ENCODE results near the gene SLC9A1. TPM values are rescaled to one million over a fixed set of nuclear protein-coding genes. Genes with fewer than 3 reads are reported as not detected.
A peak's percentile ranks its signal among the peaks of the same experiment; 100 is the strongest.

The SLC9A1 gene
- polyA plus RNA-seq, 1 of the 3 experiments (the other 2 are of a cell fraction): 11.4 TPM

DNA sequence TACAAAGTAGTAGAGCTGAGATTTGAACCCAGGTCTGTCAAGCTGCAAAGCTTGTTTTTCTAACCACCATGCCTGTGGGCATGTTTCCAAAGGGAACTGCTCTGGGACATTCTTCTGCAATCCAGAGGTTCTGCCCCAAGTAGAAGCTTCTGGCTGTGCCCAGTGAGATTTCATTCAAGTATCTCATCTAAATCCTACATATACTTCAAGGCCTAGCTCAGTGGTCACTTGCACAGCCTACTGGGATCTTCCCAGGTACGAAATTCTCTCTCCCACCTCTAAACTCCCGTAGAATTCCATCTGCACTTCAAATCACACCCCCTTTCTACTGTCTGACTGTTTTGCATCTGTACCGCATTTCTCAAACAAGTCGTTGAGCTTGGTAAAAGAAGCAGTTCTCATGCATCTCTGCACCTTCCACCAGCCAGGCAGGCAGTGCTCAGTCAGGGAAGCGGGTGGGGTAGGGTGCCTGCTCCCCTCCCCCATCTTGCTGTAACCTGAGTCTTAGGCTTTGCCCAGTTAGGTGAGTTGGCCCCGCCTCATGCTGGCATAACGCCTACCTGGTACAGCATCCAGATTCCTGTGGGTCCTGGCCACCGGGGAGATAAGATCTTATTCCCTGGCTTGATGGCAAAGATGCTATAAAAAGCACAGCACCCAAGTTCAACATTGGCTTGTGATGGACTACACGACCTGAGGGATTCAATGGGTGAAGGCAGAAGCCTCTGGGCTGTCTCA lies 13.5 kb downstream of the SLC9A1 start:
- POLR2A ChIA-PET: interaction anchor here (0.7 to 1.6 kb wide), 2 partner anchors 10 to 13 kb away, joined by 3 to 6 read pairs; partner anchors contain the start of gene SLC9A1
- H3K9me3 ChIP-seq: no peaks in the 10 kb centered on the region
- no peak overlapping the region for H3K9ac ChIP-seq
- no peak overlapping the region for H2AFZ ChIP-seq (ENCODE audit: low read depth)
- H3K79me2 ChIP-seq (ENCODE audit: insufficient read depth): peaks cover 58% of the 10 kb centered on the region
- no peak overlapping the region for H3K27ac ChIP-seq (ENCODE audit: low read depth in 2 of 2, low read length in 1 of 2)
- CTCF ChIA-PET: interaction anchor here (1.0 to 5.3 kb wide), 7 partner anchors 8 to 143 kb away, joined by 3 to 22 read pairs (median 5); partner anchors contain the start of gene SLC9A1
- H3K4me1 ChIP-seq (ENCODE audit: control insufficient read depth in 1 of 2, insufficient read depth in 2 of 2, low read depth in 1 of 2, low read length in 1 of 2): peaks cover 35 to 58% of the 10 kb centered on the region in 2 experiments; a peak in 2 of 4 replicates
- H3K27me3 ChIP-seq (ENCODE audit: insufficient read depth): no peaks in the 10 kb centered on the region
- peaks cover 24% of the 10 kb centered on the region for H3F3A ChIP-seq (replicated peaks; ENCODE audit: insufficient read depth)
- no peak for DNase-seq
- no peak for TF ChIP-seq TEAD4 (IDR thresholded peaks at IDR 0.05; ENCODE audit: borderline replicate concordance, insufficient read depth)
- TF ChIP-seq NFIC (IDR thresholded peaks at IDR 0.05; ENCODE audit: borderline replicate concordance): peak; percentile 23; the same call in 1 of the 2 replicates
- no peak for TF ChIP-seq GABPA (IDR thresholded peaks at IDR 0.05; ENCODE audit: low read depth)
- TF ChIP-seq TCF12 (IDR thresholded peaks at IDR 0.05): peak; percentile 30; the same call in 1 of the 2 replicates
- no peak for TF ChIP-seq POLR2AphosphoS5 (IDR thresholded peaks at IDR 0.05; ENCODE audit: low read depth, low read length)
- TF ChIP-seq FOXM1 (IDR thresholded peaks at IDR 0.05; ENCODE audit: low read depth): no peak
- TF ChIP-seq EP300 (IDR thresholded peaks at IDR 0.05; ENCODE audit: borderline replicate concordance in 1 of 2, low read depth in 1 of 2, low read length in 1 of 2): no peak
- no peak for TF ChIP-seq YY1 (IDR thresholded peaks at IDR 0.05; ENCODE audit: low read depth)
- TF ChIP-seq FOXJ3 (CRISPR knock-in tag; IDR thresholded peaks at IDR 0.05): no peak
- TF ChIP-seq, protein P1, sequence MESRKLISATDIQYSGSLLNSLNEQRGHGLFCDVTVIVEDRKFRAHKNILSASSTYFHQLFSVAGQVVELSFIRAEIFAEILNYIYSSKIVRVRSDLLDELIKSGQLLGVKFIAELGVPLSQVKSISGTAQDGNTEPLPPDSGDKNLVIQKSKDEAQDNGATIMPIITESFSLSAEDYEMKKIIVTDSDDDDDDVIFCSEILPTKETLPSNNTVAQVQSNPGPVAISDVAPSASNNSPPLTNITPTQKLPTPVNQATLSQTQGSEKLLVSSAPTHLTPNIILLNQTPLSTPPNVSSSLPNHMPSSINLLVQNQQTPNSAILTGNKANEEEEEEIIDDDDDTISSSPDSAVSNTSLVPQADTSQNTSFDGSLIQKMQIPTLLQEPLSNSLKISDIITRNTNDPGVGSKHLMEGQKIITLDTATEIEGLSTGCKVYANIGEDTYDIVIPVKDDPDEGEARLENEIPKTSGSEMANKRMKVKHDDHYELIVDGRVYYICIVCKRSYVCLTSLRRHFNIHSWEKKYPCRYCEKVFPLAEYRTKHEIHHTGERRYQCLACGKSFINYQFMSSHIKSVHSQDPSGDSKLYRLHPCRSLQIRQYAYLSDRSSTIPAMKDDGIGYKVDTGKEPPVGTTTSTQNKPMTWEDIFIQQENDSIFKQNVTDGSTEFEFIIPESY (IDR thresholded peaks at IDR 0.05; ENCODE audit: borderline replicate concordance, low read depth): no peak
- 0 out of 2 replicates have a peak, but pooled peaks cover 5% of the 10 kb centered on the region for H4K20me1 ChIP-seq (ENCODE audit: insufficient read depth)
- H3K4me3 ChIP-seq (ENCODE audit: low read depth in 2 of 2, low read length in 1 of 2): no peak overlapping the region
- H3K36me3 ChIP-seq (replicated peaks in 1 of 2; ENCODE audit: control insufficient read depth in 1 of 2, insufficient read depth in 2 of 2, low read length in 1 of 2): no peaks in the 10 kb centered on the region
- 0 out of 2 replicates have a peak overlapping the region, but pooled peaks have one; percentile 27 for H3K4me2 ChIP-seq
- 76% methylated on average over 8 of the region's 9 CpGs for WGBS (ENCODE audit: low lambda C conversion rate)
- H3K9me2 ChIP-seq: no peaks in the 10 kb centered on the region

DNA sequence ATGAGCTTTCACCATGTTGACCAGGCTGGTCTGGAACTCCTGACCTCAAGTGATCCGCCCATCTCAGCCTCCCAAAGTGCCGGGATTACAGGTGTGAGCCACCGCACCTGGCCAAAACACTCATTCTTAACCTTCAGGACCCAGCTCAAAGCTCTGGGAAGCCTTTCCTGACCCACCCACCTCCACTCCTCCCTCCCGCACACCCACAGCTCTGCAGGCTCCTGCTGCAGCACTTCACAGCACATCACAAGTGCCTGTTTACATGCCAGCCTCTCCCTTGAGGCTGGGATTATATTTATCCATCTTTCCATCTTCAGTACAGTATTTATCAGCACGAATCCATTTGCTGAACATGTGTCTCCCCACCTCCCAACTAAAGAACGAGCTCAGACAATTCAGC lies 14.9 kb downstream of the SLC9A1 start:
- no peak overlapping the region for H3K4me3 ChIP-seq (ENCODE audit: low read depth in 2 of 2, low read length in 1 of 2)
- no peak for TF ChIP-seq NFIC (IDR thresholded peaks at IDR 0.05; ENCODE audit: borderline replicate concordance)
- TF ChIP-seq, protein P2, sequence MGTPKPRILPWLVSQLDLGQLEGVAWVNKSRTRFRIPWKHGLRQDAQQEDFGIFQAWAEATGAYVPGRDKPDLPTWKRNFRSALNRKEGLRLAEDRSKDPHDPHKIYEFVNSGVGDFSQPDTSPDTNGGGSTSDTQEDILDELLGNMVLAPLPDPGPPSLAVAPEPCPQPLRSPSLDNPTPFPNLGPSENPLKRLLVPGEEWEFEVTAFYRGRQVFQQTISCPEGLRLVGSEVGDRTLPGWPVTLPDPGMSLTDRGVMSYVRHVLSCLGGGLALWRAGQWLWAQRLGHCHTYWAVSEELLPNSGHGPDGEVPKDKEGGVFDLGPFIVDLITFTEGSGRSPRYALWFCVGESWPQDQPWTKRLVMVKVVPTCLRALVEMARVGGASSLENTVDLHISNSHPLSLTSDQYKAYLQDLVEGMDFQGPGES (IDR thresholded peaks at IDR 0.05; ENCODE audit: low read depth, low read length): no peak
- TF ChIP-seq EZH2phosphoT487 (IDR thresholded peaks at IDR 0.05; ENCODE audit: borderline replicate concordance, low read depth): no peak
- TF ChIP-seq NRF1 (IDR thresholded peaks at IDR 0.05; ENCODE audit: low read depth, low read length): no peak
- no peak for TF ChIP-seq TEAD4 (IDR thresholded peaks at IDR 0.05; ENCODE audit: borderline replicate concordance, insufficient read depth)
- no peak for TF ChIP-seq FOXJ3 (CRISPR knock-in tag; IDR thresholded peaks at IDR 0.05)
- no peak for TF ChIP-seq RCOR1 (IDR thresholded peaks at IDR 0.05; ENCODE audit: low read length)
- no peak for TF ChIP-seq RAD21 (IDR thresholded peaks at IDR 0.05; ENCODE audit: low read length)
- TF ChIP-seq, protein P3, sequence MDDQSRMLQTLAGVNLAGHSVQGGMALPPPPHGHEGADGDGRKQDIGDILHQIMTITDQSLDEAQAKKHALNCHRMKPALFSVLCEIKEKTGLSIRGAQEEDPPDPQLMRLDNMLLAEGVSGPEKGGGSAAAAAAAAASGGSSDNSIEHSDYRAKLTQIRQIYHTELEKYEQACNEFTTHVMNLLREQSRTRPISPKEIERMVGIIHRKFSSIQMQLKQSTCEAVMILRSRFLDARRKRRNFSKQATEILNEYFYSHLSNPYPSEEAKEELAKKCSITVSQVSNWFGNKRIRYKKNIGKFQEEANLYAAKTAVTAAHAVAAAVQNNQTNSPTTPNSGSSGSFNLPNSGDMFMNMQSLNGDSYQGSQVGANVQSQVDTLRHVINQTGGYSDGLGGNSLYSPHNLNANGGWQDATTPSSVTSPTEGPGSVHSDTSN (IDR thresholded peaks at IDR 0.05): no peak

More for the DNA sequence above, 14.9 kb downstream of the SLC9A1 start:
- POLR2A ChIA-PET: interaction anchor here (0.9 kb wide), 1 partner anchor 9 kb away, joined by 4 read pairs; no protein-coding TSS in a partner anchor
- no peaks in the 10 kb centered on the region for H3K9me3 ChIP-seq
- H3K4me1 ChIP-seq (ENCODE audit: control insufficient read depth in 1 of 2, insufficient read depth in 2 of 2, low read depth in 1 of 2, low read length in 1 of 2): peaks cover 22 to 47% of the 10 kb centered on the region in 2 experiments; a peak in 2 of 4 replicates
- H3K27me3 ChIP-seq (ENCODE audit: insufficient read depth): no peaks in the 10 kb centered on the region
- CTCF ChIA-PET: interaction anchor here (1.1 to 5.3 kb wide), 6 partner anchors 9 to 157 kb away, joined by 3 to 22 read pairs (median 4); no protein-coding TSS in a partner anchor
- 95% methylated on average over 6 of the region's 6 CpGs for WGBS (ENCODE audit: low lambda C conversion rate)
- H3F3A ChIP-seq (replicated peaks; ENCODE audit: insufficient read depth): peaks cover 9% of the 10 kb centered on the region
- H3K27ac ChIP-seq (ENCODE audit: low read depth in 2 of 2, low read length in 1 of 2): no peak overlapping the region
- no peak for DNase-seq
- 0 out of 2 replicates have a peak, but pooled peaks cover 5% of the 10 kb centered on the region for H4K20me1 ChIP-seq (ENCODE audit: insufficient read depth)
- no peak overlapping the region for H2AFZ ChIP-seq (ENCODE audit: low read depth)
- no peak overlapping the region for H3K9ac ChIP-seq
- H3K36me3 ChIP-seq (replicated peaks in 1 of 2; ENCODE audit: control insufficient read depth in 1 of 2, insufficient read depth in 2 of 2, low read length in 1 of 2): no peaks in the 10 kb centered on the region
- no peak overlapping the region for H3K4me2 ChIP-seq
- peaks cover 51% of the 10 kb centered on the region for H3K79me2 ChIP-seq (ENCODE audit: insufficient read depth)
- H3K9me2 ChIP-seq: no peaks in the 10 kb centered on the region
